Measurements from ENCODE around the gene PTPRM. TPM values are rescaled to one million over a fixed set of nuclear protein-coding genes. Genes with fewer than 3 reads are reported as not detected.

The PTPRM gene
- polyA plus RNA-seq, 1 donor from 2014 or later, result 126 TPM

GRCh38 chr18:8020132-8020846 is 453.2 kb downstream of the PTPRM start:
- no peak overlapping the region for H3K4me3 ChIP-seq (ENCODE audit: low read length)
- no peak overlapping the region for H3K9ac ChIP-seq (ENCODE audit: low read length)
- H3K27ac ChIP-seq (ENCODE audit: low read length), result no peak overlapping the region
- no peaks in the 10 kb centered on the region for H3K27me3 ChIP-seq (ENCODE audit: insufficient read depth, low read depth, low read length)
- H3K79me2 ChIP-seq (replicated peaks; ENCODE audit: insufficient read depth, low read length), result no peaks in the 10 kb centered on the region
- H3F3A ChIP-seq (ENCODE audit: insufficient read depth, low read length, poor library complexity, severe bottlenecking), result no peaks in the 10 kb centered on the region
- TF ChIP-seq REST (IDR thresholded peaks at IDR 0.05; ENCODE audit: borderline replicate concordance) (no peak), EP300 (conservative IDR thresholded peaks at IDR 0.05; ENCODE audit: poor library complexity, severe bottlenecking) (no peak), TAF1 (IDR thresholded peaks at IDR 0.05; ENCODE audit: low read depth) (no peak), POLR2AphosphoS5 (IDR thresholded peaks at IDR 0.05) (no peak), SMC3 (conservative IDR thresholded peaks at IDR 0.05; ENCODE audit: poor library complexity) (no peak), MXI1 (conservative IDR thresholded peaks at IDR 0.05; ENCODE audit: poor library complexity, severe bottlenecking) (no peak), RAD21 (conservative IDR thresholded peaks at IDR 0.05) (no peak), EZH2 (IDR thresholded peaks at IDR 0.05; ENCODE audit: borderline replicate concordance, insufficient read depth, low read length, poor library complexity, severe bottlenecking) (no peak), CTCF (IDR thresholded peaks at IDR 0.05; ENCODE audit: poor library complexity, severe bottlenecking) (no peak)
- no peak overlapping the region for H3K4me2 ChIP-seq (ENCODE audit: low read length)
- H3K9me2 ChIP-seq (ENCODE audit: insufficient read depth, low read length), result no peaks in the 10 kb centered on the region
- no peaks in the 10 kb centered on the region for H4K20me1 ChIP-seq (ENCODE audit: insufficient read depth)
- H3K9me3 ChIP-seq (ENCODE audit: low read length), result no peaks in the 10 kb centered on the region
- no peak overlapping the region for H2AFZ ChIP-seq (ENCODE audit: low read depth, low read length)
- no peaks in the 10 kb centered on the region for H3K36me3 ChIP-seq (ENCODE audit: insufficient read depth, low read length)

- Histone ChIP-seq H3K79me2 (replicated peaks; ENCODE audit: insufficient read depth, low read length) (no peaks in the 10 kb centered on the region), H3K9ac (ENCODE audit: low read length) (no peak overlapping the region), H3K27me3 (ENCODE audit: insufficient read depth, low read depth, low read length) (no peaks in the 10 kb centered on the region), H3K36me3 (ENCODE audit: insufficient read depth, low read length) (no peaks in the 10 kb centered on the region), H4K20me1 (ENCODE audit: insufficient read depth) (no peaks in the 10 kb centered on the region), H3K27ac (ENCODE audit: low read length) (no peak overlapping the region), H3F3A (ENCODE audit: insufficient read depth, low read length, poor library complexity, severe bottlenecking) (no peaks in the 10 kb centered on the region), H3K4me2 (ENCODE audit: low read length) (no peak overlapping the region), H3K9me3 (ENCODE audit: low read length) (no peaks in the 10 kb centered on the region), H2AFZ (ENCODE audit: low read depth, low read length) (no peak overlapping the region), H3K9me2 (ENCODE audit: insufficient read depth, low read length) (no peaks in the 10 kb centered on the region), H3K4me3 (ENCODE audit: low read length) (no peak overlapping the region)
- TF ChIP-seq TAF1 (IDR thresholded peaks at IDR 0.05; ENCODE audit: low read depth), result no peak
- TF ChIP-seq RAD21 (conservative IDR thresholded peaks at IDR 0.05), result no peak
- no peak for TF ChIP-seq EP300 (conservative IDR thresholded peaks at IDR 0.05; ENCODE audit: poor library complexity, severe bottlenecking)
- no peak for TF ChIP-seq REST (IDR thresholded peaks at IDR 0.05; ENCODE audit: borderline replicate concordance)
- TF ChIP-seq CTCF (IDR thresholded peaks at IDR 0.05; ENCODE audit: poor library complexity, severe bottlenecking), result no peak
- TF ChIP-seq EZH2 (IDR thresholded peaks at IDR 0.05; ENCODE audit: borderline replicate concordance, insufficient read depth, low read length, poor library complexity, severe bottlenecking), result no peak
- TF ChIP-seq SMC3 (conservative IDR thresholded peaks at IDR 0.05; ENCODE audit: poor library complexity), result no peak
- no peak for TF ChIP-seq MXI1 (conservative IDR thresholded peaks at IDR 0.05; ENCODE audit: poor library complexity, severe bottlenecking)
- no peak for TF ChIP-seq POLR2AphosphoS5 (IDR thresholded peaks at IDR 0.05)
Observed at GRCh38 chr18:8029061-8029460, 461.9 kb downstream of the PTPRM start.
